ENCODE measurements around the gene PDE9A. TPM values are rescaled to one million over a fixed set of nuclear protein-coding genes. Genes with fewer than 3 reads are reported as not detected.

Gene PDE9A
- total and polyA plus RNA-seq, 2 of the 4 experiments (the other 2 are of a cell fraction): 0.89 to 0.90 TPM

GRCh38 chr21:42786884-42787283 is 133.5 kb downstream of the PDE9A start:
- H3K9me3 ChIP-seq (ENCODE audit: control insufficient read depth, insufficient read depth, low read length): peaks cover 4% of the 10 kb centered on the region; the same call in 1 of the 2 replicates
- H3K18ac ChIP-seq (ENCODE audit: low read depth, low read length): no peak overlapping the region
- no peak overlapping the region for H3K27ac ChIP-seq (ENCODE audit: insufficient read depth, low read length)
- dilution Hi-C loops (cut with HindIII; ENCODE audit: low sequenced_read_pairs, unreplicated experiment): no loop called here
- H2AK5ac ChIP-seq (ENCODE audit: low read depth, low read length): no peak overlapping the region
- DNase-seq: no peak
- intact Hi-C loops (cut with micrococcal nuclease): no loop called here
- no peak overlapping the region for H3K56ac ChIP-seq (ENCODE audit: extremely low read depth, insufficient read depth, low read length)
- H2AK9ac ChIP-seq (replicated peaks; ENCODE audit: low read depth, low read length, poor library complexity): no peak overlapping the region
- H3K27me3 ChIP-seq (ENCODE audit: control insufficient read depth, insufficient read depth, low read length): peaks cover 46% of the 10 kb centered on the region
- no peak overlapping the region for H4K91ac ChIP-seq (ENCODE audit: insufficient read depth, low read depth, low read length)
- no peak overlapping the region for H2BK15ac ChIP-seq (ENCODE audit: low read depth, low read length)
- H2BK20ac ChIP-seq (ENCODE audit: low read depth, low read length): no peak overlapping the region
- H3K9ac ChIP-seq (ENCODE audit: low read depth, low read length): no peak overlapping the region
- H3K14ac ChIP-seq (replicated peaks; ENCODE audit: low read depth, low read length): no peak overlapping the region
- no peak overlapping the region for H3K4me2 ChIP-seq (ENCODE audit: low read depth, low read length)
- H2BK120ac ChIP-seq (ENCODE audit: low read depth, low read length): no peak overlapping the region
- H3K4ac ChIP-seq (ENCODE audit: low read depth, low read length): no peak overlapping the region
- no peaks in the 10 kb centered on the region for H3K79me1 ChIP-seq (ENCODE audit: low read depth in 1 of 2, low read length in 2 of 2)
- BruUV-seq (replicated peaks): no TSS peak
- no peak overlapping the region for H4K8ac ChIP-seq (ENCODE audit: low read depth in 2 of 2, low read length in 2 of 2)
- ChIA-PET CTCF (no interaction called here), POLR2A (ENCODE audit: unreplicated experiment) (no interaction called here)
- no peaks in the 10 kb centered on the region for H3K36me3 ChIP-seq (ENCODE audit: control insufficient read depth, insufficient read depth, low read length)
- H2BK5ac ChIP-seq (ENCODE audit: low read depth, low read length, poor library complexity, severe bottlenecking): no peak overlapping the region
- no peak overlapping the region for H2AFZ ChIP-seq (replicated peaks; ENCODE audit: low read length, poor library complexity)
- ATAC-seq (ENCODE audit: low read depth): no peak
- no peak overlapping the region for H3K4me3 ChIP-seq (ENCODE audit: insufficient read depth, low read depth, low read length)
- no peaks in the 10 kb centered on the region for H3K9me1 ChIP-seq (ENCODE audit: insufficient read depth, low read length)
- in situ Hi-C loops (cut with MboI; ENCODE audit: low sequenced_read_pairs): loop anchor here (10.0 kb wide), 1 partner anchor 202 kb away; no protein-coding TSS in a partner anchor
- no peak for TF ChIP-seq RAD21 (IDR thresholded peaks at IDR 0.05; ENCODE audit: low read length)
- TF ChIP-seq USF2 (IDR thresholded peaks at IDR 0.05; ENCODE audit: low read depth, low read length): no peak
- TF ChIP-seq MAFK (IDR thresholded peaks at IDR 0.05; ENCODE audit: low read depth, low read length): no peak
- no peak for TF ChIP-seq RCOR1 (IDR thresholded peaks at IDR 0.05; ENCODE audit: insufficient replicate concordance, low read length)
- no peak for TF ChIP-seq CEBPB (IDR thresholded peaks at IDR 0.05; ENCODE audit: low read depth, low read length)
- TF ChIP-seq BHLHE40 (IDR thresholded peaks at IDR 0.05; ENCODE audit: low read depth, low read length): no peak
- no peak overlapping the region for H4K5ac ChIP-seq (ENCODE audit: low read depth, low read length)
- H3K4me1 ChIP-seq (ENCODE audit: control insufficient read depth, insufficient read depth, low read length): no peaks in the 10 kb centered on the region
- H3K23ac ChIP-seq (ENCODE audit: low read depth, low read length): no peak overlapping the region
- WGBS, 2 experiments (ENCODE audit: extremely low coverage in 2 of 2, insufficient read length in 1 of 2): 75% methylated on average over 5 of the region's 5 CpGs; no CpG with 5 or more reads in 1 of the 2 experiments
- no peaks in the 10 kb centered on the region for H4K20me1 ChIP-seq (ENCODE audit: insufficient read depth, low read length)
